Suprapubic skin (tissue), 3 donors: ENCODE measurements around the gene ZNF14.

Source experiments
- CTCF ChIP-seq, 2 donors: fragments of 200-600 bp in 1 of 2; fragments of 450-650 bp in 1 of 2; sonication (generic) in 1 of 2; IDR thresholded peaks; one replicate each; pipeline ENCODE4 v1.5.1; 2016 to 2019; ENCODE audit warnings: antibody characterized with exemption in 2 of 2, mild to moderate bottlenecking in 1 of 2, moderate library complexity in 1 of 2
- POLR2A ChIP-seq, 2 donors: fragments of 450-650 bp; IDR thresholded peaks; one replicate each; pipeline ENCODE4 v1.6.1; 2017; ENCODE audit warnings: antibody characterized with exemption in 2 of 2, mild to moderate bottlenecking in 2 of 2, moderate library complexity in 2 of 2

GRCh38 chr19:19749908-19750841, 17.3 kb upstream of the ZNF14 start:
- no peak for TF ChIP-seq CTCF (IDR thresholded peaks at IDR 0.05)
- TF ChIP-seq POLR2A (IDR thresholded peaks at IDR 0.05) = no peak
